Measurements from ENCODE around the gene ZBTB17. TPM values are rescaled to one million over a fixed set of nuclear protein-coding genes. Genes with fewer than 3 reads are reported as not detected.

Gene ZBTB17
- total and polyA plus RNA-seq, 2 of the 8 experiments (the other 6 are each of a cell fraction or from before 2014, with no cell fraction given), result 24.7 to 36.2 TPM

- Histone ChIP-seq H3K56ac (replicated peaks; ENCODE audit: insufficient read length, low read depth, low read length) (no peak overlapping the region), H4K8ac (ENCODE audit: extremely low read depth, insufficient read depth, low read length) (no peak overlapping the region), H3K4me1 (replicated peaks in 1 of 4; ENCODE audit: control insufficient read depth in 3 of 4, insufficient read depth in 4 of 4, low read length in 3 of 4) (peaks cover 0 to 14% (median 7%) of the 10 kb centered on the region in 4 experiments; a peak in 5 of 7 replicates), H2BK12ac (ENCODE audit: low read depth, low read length) (no peak overlapping the region; the same call in 1 of the 2 replicates), H3K9ac (replicated peaks in 1 of 4; ENCODE audit: extremely low read depth in 1 of 4, low read depth in 3 of 4, low read length in 3 of 4) (no peak overlapping the region), H3K23me2 (ENCODE audit: low read depth, low read length) (no peaks in the 10 kb centered on the region), H3K4me3 (ENCODE audit: extremely low read depth in 1 of 4, insufficient read depth in 2 of 4, low read depth in 3 of 4, low read length in 4 of 4) (no peak overlapping the region), H3K79me2 (ENCODE audit: control insufficient read depth in 1 of 2, insufficient read depth in 2 of 2, low read length in 2 of 2) (no peaks in the 10 kb centered on the region), H2AFZ (ENCODE audit: low read length) (no peak overlapping the region), H3K4ac (replicated peaks; ENCODE audit: insufficient read length, low read depth, low read length) (no peak overlapping the region), H2BK5ac (ENCODE audit: low read depth, low read length) (0 out of 2 replicates have a peak overlapping the region, but pooled peaks have one; percentile 73), H2BK20ac (ENCODE audit: low read length) (no peak overlapping the region), H3K4me2 (ENCODE audit: insufficient read depth in 1 of 2, low read depth in 2 of 2, low read length in 2 of 2) (no peak overlapping the region), H4K91ac (replicated peaks; ENCODE audit: insufficient read length, low read length) (no peak overlapping the region), H2BK120ac (replicated peaks; ENCODE audit: low read depth, low read length) (no peak overlapping the region), H4K20me1 (replicated peaks in 1 of 2; ENCODE audit: control insufficient read depth in 1 of 2, insufficient read depth in 2 of 2, low read length in 2 of 2) (no peaks in the 10 kb centered on the region), H2AK5ac (ENCODE audit: low read depth, low read length) (no peak overlapping the region), H3K9me3 (ENCODE audit: insufficient read depth in 2 of 2, low read depth in 1 of 2, low read length in 1 of 2) (no peaks in the 10 kb centered on the region), H3K79me1 (ENCODE audit: low read depth, low read length) (no peaks in the 10 kb centered on the region), H3K27ac (ENCODE audit: low read depth, low read length) (no peak overlapping the region), H3K36me3 (ENCODE audit: control insufficient read depth in 2 of 4, insufficient read depth in 4 of 4, low read length in 3 of 4) (no peaks in the 10 kb centered on the region), H3K27me3 (replicated peaks in 1 of 4; ENCODE audit: control insufficient read depth in 3 of 4, extremely low read depth in 1 of 4, insufficient read depth in 3 of 4, low read length in 3 of 4) (peaks cover 0 to 7% (median 2%) of the 10 kb centered on the region in 4 experiments; a peak in 3 of 7 replicates), H3K18ac (ENCODE audit: extremely low read depth, low read length) (no peak overlapping the region), H2BK15ac (ENCODE audit: low read length) (no peak overlapping the region), H3K14ac (ENCODE audit: insufficient read length) (no peak overlapping the region), H4K5ac (ENCODE audit: insufficient read length, low read depth, low read length) (no peak overlapping the region), H3K23ac (ENCODE audit: insufficient read length) (no peak overlapping the region)
- 79% methylated on average over 10 of the region's 11 CpGs; no CpG with 5 or more reads in 1 of the 2 experiments for WGBS, 2 experiments (ENCODE audit: extremely low coverage in 1 of 2, insufficient coverage in 1 of 2, insufficient read length in 1 of 2, insufficient replicate concordance in 2 of 2, low coverage in 1 of 2, low lambda C conversion rate in 2 of 2, missing lambda C conversion rate in 1 of 2)
- DNase-seq (ENCODE audit: low read depth in 1 of 2, low spot score in 2 of 2) (no peak), FAIRE-seq (no peak)
- ChIA-PET POLR2A (ENCODE audit: partially characterized antibody) (interaction anchor here (1.1 kb wide), 1 partner anchor 10 kb away, joined by 3 read pairs; no protein-coding TSS in a partner anchor), CTCF (ENCODE audit: partially characterized antibody) (interaction anchor here (1.3 to 6.7 kb wide), 3 partner anchors 10 to 230 kb away, joined by 3 to 74 read pairs (median 41); no protein-coding TSS in a partner anchor)
- no peak for TF ChIP-seq FOSL1 (IDR thresholded peaks at IDR 0.05; ENCODE audit: insufficient read depth, low read depth, low read length)
- TF ChIP-seq BACH1 (IDR thresholded peaks at IDR 0.05; ENCODE audit: low read length), result no peak
- no peak for TF ChIP-seq POU5F1 (IDR thresholded peaks at IDR 0.05; ENCODE audit: low read depth, low read length)
- TF ChIP-seq CREB1 (IDR thresholded peaks at IDR 0.05), result no peak
- no peak for TF ChIP-seq ATF3 (IDR thresholded peaks at IDR 0.05; ENCODE audit: insufficient read depth, low read depth, low read length)
- no peak for TF ChIP-seq E2F6 (IDR thresholded peaks at IDR 0.05)
- no peak for TF ChIP-seq RAD21 (IDR thresholded peaks at IDR 0.05 in 1 of 2, conservative IDR thresholded peaks at IDR 0.05 in 1 of 2; ENCODE audit: low read depth in 2 of 2, low read length in 2 of 2)
- TF ChIP-seq HDAC6 (IDR thresholded peaks at IDR 0.05; ENCODE audit: low read depth, low read length), result no peak
- TF ChIP-seq CEBPB (IDR thresholded peaks at IDR 0.05; ENCODE audit: low read depth, low read length), result no peak
- TF ChIP-seq CHD1 (IDR thresholded peaks at IDR 0.05; ENCODE audit: low read depth, low read length), result no peak
- TF ChIP-seq BCL11A (IDR thresholded peaks at IDR 0.05; ENCODE audit: low read depth in 2 of 2, low read length in 2 of 2), result no peak
- TF ChIP-seq YY1 (IDR thresholded peaks at IDR 0.05; ENCODE audit: low read depth, low read length), result no peak
- no peak for TF ChIP-seq TCF12 (IDR thresholded peaks at IDR 0.05; ENCODE audit: low read depth, low read length)
- no peak for TF ChIP-seq RBBP5 (IDR thresholded peaks at IDR 0.05; ENCODE audit: borderline replicate concordance, low read depth, low read length)
Observed at GRCh38 chr1:16022393-16022792, 46.5 kb upstream of the ZBTB17 start.

Data from H1 (cell line).